GM21381 (cell line): ENCODE measurements around the gene IL12A.

Experiments used
- ATAC-seq: cut with Tn5 transposase; IDR thresholded peaks from one replicate; pipeline ENCODE4 v1.9.1; 2021; ENCODE audit warnings: mild to moderate bottlenecking, moderate library complexity; ENCODE audit not compliant: unreplicated experiment

Gene IL12A

DNA sequence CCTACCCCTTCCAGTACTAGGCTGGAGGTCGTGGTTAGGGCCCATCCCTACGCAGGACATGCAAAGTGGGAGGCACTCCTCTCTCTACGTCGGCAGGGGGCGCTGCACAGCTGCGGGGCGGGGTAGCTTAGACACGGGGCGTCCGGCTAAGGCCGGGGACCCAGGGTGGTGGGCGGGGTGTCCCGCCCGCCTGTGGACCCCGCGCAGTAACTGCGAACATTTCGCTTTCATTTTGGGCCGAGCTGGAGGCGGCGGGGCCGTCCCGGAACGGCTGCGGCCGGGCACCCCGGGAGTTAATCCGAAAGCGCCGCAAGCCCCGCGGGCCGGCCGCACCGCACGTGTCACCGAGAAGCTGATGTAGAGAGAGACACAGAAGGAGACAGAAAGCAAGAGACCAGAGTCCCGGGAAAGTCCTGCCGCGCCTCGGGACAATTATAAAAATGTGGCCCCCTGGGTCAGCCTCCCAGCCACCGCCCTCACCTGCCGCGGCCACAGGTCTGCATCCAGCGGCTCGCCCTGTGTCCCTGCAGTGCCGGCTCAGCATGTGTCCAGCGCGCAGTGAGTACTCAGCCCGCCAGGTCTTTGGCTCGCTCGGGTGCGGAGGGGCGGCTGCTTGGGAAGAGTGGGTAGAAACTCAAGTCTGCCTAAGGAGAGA lies at the start of gene IL12A:
TSS of gene IL12A (plus strand) at position 219 of the 655 bp plus-strand sequence.
- ATAC-seq, result peak; percentile 94

- peak; percentile 64 for ATAC-seq
These were observed 47.3 kb upstream of the IL12A start for GRCh38 chr3:159941038-159942000.

- no peak for ATAC-seq
These were observed 43.9 kb upstream of the IL12A start for GRCh38 chr3:159944781-159945180.

- no peak for ATAC-seq
These were observed 42.7 kb upstream of the IL12A start for GRCh38 chr3:159945930-159946329.

DNA sequence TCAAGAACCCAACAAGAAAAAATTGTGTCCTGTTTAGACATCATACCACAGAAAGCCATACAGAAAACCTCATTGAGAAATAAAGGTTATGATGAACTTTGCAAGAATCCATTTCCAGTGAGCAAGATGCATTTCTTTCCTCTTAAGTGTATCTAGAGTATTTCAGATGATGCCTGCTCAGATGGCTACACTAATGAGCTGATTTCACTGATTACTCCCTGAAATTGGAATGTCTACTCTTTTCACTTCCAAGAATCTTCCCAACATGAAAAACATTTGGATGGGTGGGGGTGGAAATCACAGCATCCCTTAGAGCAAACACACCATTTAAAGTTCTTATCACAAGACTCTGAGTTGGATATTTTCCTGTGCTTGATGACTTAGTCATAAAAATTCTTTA lies 41.4 kb upstream of the IL12A start:
- ATAC-seq, result no peak

GRCh38 chr3:159948429-159949144 lies 40.0 kb upstream of the IL12A start:
- no peak for ATAC-seq

DNA sequence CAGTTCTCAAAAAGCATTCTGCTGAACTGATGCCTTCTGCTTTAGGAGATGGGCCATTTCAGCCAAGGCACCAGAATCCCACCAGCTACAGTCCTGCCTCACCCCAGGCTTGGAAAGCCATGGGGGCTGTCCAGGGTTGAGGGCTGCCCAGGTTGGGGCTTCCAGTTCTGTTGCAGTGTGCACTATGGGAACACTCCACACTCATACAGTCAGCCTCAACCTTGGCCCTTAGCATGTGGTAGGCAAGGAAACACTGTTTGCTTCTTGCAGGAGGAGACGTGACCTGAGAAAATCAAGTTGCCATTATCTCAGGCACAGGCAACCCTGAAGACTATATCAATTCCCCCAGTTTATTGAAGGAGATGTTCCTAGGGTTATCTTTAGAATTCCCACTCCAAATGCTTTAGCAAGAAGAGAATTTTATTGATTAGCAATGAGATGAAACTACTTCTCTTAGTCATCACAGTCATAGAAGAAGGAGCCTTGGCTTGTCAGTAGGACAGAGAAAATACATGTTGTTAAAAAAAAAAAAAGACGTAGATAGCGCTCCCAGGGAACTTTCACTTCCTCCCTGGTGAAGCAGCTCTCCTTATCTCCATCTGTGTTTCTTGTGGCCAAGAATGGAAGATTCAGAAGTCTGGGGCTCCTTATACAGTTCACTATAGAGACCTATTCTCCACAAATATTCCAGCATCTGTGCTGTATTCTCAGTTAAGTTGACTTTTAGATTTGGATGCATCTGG lies 38.3 kb upstream of the IL12A start:
- ATAC-seq, result peak; percentile 89

GRCh38 chr3:159951540-159951939 lies 37.1 kb upstream of the IL12A start:
- ATAC-seq, result no peak

DNA sequence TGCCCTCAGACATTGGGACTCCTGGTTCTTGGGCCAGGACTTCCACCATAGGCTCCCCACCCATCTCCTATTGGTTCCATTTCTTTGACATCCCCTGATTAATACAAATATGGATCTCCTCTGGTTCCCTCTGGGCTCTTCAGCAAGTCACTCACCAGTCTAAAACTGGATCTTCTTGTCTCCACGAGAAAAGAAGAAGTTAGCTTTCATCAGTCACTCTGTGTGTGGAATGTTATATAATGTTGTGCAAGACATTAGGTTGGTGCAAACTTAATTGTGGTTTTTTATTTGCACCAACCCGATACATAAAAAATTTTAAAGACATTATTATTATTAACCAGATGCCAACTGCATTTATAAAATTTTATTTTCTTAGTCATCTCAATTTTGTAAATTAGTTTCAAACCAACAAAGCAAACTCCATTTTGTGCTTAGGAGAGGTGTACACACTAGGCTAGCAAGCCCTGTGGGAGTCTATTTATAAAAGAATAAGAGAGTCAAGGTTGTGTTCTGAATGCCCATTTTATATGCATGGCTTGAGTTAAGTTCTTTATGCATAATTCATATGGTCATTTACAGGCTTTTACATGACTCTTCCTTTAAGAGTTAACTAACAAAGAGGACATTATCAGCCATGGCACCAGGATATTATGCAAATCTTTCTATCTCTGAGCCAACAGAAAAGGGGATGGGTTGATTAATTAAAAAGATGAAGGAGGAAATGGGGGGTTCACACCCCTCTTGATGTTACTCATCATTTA lies 35.1 kb upstream of the IL12A start:
- no peak for ATAC-seq

DNA sequence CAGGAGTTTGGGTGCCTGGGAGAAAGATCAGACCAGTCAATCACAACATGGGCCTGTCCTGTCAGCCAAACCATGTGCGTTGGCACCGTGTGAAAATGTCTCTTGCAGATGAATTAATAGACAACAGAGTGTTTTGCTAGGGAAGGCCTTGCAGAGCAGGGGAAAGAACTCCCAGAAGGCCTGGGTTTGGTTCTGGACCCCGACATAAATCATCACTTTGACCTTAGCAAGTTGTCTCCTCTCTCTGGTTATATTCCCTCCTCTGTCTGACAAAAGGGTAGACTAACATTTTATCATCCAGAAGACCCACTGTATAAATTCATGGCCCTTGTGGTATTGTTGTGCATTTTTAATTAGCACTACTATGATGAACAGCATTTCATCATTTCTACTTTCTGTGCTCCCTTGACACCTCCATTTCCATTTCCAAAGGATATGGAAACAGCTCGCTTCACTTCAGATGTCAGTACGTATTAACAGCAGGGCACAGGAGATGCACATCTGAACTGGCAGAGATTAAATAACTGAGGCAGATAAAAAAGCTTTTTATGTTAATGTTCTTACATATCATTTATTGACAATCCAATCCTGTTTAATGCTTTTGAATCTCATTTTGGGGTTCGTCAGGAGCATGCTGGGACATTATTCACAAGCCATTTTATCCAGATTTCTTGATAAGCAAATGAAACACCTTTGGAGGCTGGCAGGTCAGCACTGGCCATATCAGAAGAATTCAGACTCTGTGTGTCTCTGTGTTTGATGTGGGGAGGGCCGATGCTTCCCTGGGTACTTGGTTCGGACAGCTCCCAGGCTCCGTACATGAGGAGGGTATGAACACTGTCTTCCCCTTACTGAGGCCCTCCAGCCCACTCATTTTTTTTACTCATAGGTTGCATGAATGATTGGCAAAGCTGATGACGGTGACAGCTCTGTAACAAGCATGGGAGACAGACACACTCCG lies 28.2 kb upstream of the IL12A start:
- no peak for ATAC-seq

DNA sequence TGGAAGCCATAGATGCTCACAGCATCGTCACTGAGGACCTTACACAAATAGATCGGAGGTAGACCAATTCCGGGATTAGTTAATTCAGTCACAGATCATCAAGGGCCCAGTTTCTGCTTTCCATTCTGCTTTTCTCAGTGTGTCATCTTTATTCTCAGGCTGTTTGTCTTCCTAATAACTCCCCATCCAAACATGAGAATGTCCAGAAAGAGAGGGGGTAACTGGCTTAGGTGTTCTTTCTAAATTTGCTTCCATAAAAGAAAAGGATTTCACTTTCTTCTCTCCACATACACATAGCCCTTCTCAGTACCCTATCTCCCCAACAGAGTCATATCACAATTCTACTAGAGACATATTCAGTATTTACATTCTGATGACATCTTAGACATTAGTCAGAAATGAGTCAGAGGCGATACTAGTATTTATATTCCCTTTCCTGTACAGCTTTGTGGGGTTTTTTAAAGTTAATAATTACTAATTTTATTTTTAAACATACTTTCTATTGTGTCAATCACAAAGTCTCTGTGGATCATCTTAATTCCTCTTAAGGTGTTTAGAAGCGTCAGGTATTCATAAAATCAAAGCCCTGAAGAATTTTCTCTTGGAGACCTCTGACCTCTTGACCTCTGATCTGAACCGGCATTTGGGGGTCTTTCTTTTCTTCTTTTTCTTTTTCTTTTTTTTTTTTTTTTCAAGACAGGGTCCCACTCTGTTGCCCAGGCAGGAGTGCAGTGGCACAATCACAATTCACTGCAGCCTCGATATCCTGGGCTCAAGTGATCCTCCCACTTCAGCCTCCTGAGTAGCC lies 24.3 kb upstream of the IL12A start:
- peak; percentile 100 for ATAC-seq

DNA sequence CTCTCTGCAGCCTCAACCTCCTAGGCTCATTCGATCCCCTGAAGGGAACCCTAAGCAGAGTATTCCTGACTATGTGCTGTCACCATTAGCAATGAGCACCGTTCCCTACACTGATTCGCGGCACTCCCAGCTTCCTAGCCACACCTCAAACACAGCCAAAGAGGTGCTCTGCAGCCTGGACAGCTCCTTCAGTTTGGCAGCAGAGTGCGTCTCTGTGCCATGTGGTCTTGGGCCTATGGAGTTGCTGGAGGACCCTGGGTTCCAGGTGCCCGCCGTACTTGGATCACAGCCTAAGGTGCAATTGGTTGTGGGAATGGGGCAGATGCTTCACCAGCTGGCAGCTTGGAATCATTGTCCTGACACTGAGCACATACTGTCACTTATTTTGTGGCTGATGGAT lies 17.3 kb upstream of the IL12A start:
- ATAC-seq, result no peak

- ATAC-seq, result no peak
These were observed 11.3 kb upstream of the IL12A start for GRCh38 chr3:159977295-159977694.

DNA sequence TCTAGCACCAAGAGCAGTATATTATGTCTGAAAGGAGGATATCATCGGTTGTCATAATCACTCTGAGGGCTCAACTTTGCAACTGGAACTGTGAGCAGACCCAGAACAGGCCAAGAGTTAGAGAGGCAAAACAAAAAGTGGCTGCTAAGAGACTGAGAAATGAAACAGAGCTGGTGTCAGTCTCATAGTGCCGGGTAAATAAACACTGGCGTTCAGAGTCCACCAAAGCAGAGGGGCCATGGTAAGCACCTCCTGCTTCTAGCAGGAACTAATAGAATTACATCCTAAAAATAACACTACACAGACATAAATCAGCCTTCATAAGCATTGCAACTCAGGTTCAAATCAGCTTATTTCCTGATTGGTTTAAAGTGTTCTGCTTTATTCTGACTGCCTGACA lies 10.3 kb upstream of the IL12A start:
- ATAC-seq, result peak; percentile 94

GRCh38 chr3:159978918-159979703 lies 9.5 kb upstream of the IL12A start:
- no peak for ATAC-seq

- ATAC-seq, result no peak
These were observed 6.1 kb upstream of the IL12A start for GRCh38 chr3:159982442-159982974.

- no peak for ATAC-seq
These were observed 1.3 kb upstream of the IL12A start for GRCh38 chr3:159987291-159987711.
